SK-N-SH (cell line): Measurements from ENCODE around the gene CLDN6. TPM values are rescaled to one million over a fixed set of nuclear protein-coding genes. Genes with fewer than 3 reads are reported as not detected.

Source experiments
- CTCF ChIA-PET: fragments of 300-600, 350-600 bp; formaldehyde crosslinking; extraction: SDS; loops from one replicate; lab custom pipeline; 2021; lab: Yijun Ruan, JAX
- POLR2A ChIA-PET: fragments of 350-600 bp; sonication (Branson Sonifier 250); formaldehyde crosslinking; extraction: SDS; loops from one replicate; lab custom pipeline; 2020; ENCODE audit warnings: antibody characterized with exemption, inconsistent platforms; lab: Yijun Ruan, JAX
- DNase-seq: peaks from one replicate; pipeline ENCODE4 v3.0.0; 2012
- H2AFZ ChIP-seq: fragments of 200-600 bp; sonication (generic); 2 replicates; pipeline ENCODE4 v1.8.1; 2016; ENCODE audit warnings: antibody characterized with exemption, mild to moderate bottlenecking, low read depth
- H3F3A ChIP-seq: fragments of 200-600 bp; sonication (generic); replicated peaks from 2 replicates; pipeline ENCODE3; 2016; ENCODE audit warnings: antibody characterized with exemption, mild to moderate bottlenecking; ENCODE audit not compliant: insufficient read depth
- H3K27ac ChIP-seq, 2 experiments: fragments of 200-500 bp in 1 of 2; fragments of 200-600 bp in 1 of 2; sonication (Bioruptor generic) in 1 of 2; sonication (generic), shearing (Covaris generic) in 1 of 2; 2 replicates each; pipeline versions ENCODE4 v1.5.1 to v1.6.1; 2014 to 2016; ENCODE audit warnings: low read depth in 2 of 2, inconsistent platforms in 1 of 2, low read length in 1 of 2, mild to moderate bottlenecking in 1 of 2, mixed read lengths in 1 of 2
- H3K27me3 ChIP-seq: fragments of 200-600 bp; sonication (generic), shearing (Covaris generic); 2 replicates; pipeline ENCODE4 v1.6.1; 2016; ENCODE audit warnings: mixed run types; ENCODE audit not compliant: insufficient read depth
- H3K36me3 ChIP-seq, 2 experiments: fragments of 200-500 bp in 1 of 2; fragments of 200-600 bp in 1 of 2; sonication (Bioruptor generic) in 1 of 2; sonication (generic) in 1 of 2; replicated peaks in 1 of 2; 2 replicates each; pipeline versions ENCODE3 to v1.5.1; 2014 to 2016; ENCODE audit warnings: low read length in 1 of 2, mild to moderate bottlenecking in 1 of 2; ENCODE audit not compliant: insufficient read depth in 2 of 2, control insufficient read depth in 1 of 2
- H3K4me1 ChIP-seq, 2 experiments: fragments of 200-500 bp in 1 of 2; fragments of 200-600 bp in 1 of 2; sonication (Bioruptor generic) in 1 of 2; sonication (generic), shearing (Covaris generic) in 1 of 2; 2 replicates each; pipeline versions ENCODE4 v1.5.1 to v1.6.1; 2014 to 2016; ENCODE audit warnings: low read depth in 1 of 2, low read length in 1 of 2, mixed run types in 1 of 2; ENCODE audit not compliant: insufficient read depth in 2 of 2, control insufficient read depth in 1 of 2
- H3K4me2 ChIP-seq: fragments of 200-600 bp; sonication (generic), shearing (Covaris generic); 2 replicates; pipeline ENCODE4 v1.6.1; 2017; ENCODE audit warnings: mixed run types
- H3K4me3 ChIP-seq, 2 experiments: fragments of 200-500 bp in 1 of 2; fragments of 200-600 bp in 1 of 2; sonication (Bioruptor generic) in 1 of 2; sonication (generic), shearing (Covaris generic) in 1 of 2; 2 replicates each; pipeline versions ENCODE4 v1.5.1 to v1.8.1; 2014 to 2016; ENCODE audit warnings: low read depth in 2 of 2, inconsistent platforms in 1 of 2, low read length in 1 of 2, mild to moderate bottlenecking in 1 of 2, mixed read lengths in 1 of 2, moderate library complexity in 1 of 2
- H3K79me2 ChIP-seq: fragments of 200-600 bp; sonication (generic); 2 replicates; pipeline ENCODE4 v1.8.1; 2017; ENCODE audit warnings: mild to moderate bottlenecking; ENCODE audit not compliant: insufficient read depth
- H3K9ac ChIP-seq: fragments of 200-600 bp; sonication (generic); 2 replicates; pipeline ENCODE4 v1.6.1; 2017; ENCODE audit warnings: mixed run types
- H3K9me2 ChIP-seq: fragments of 200-600 bp; sonication (generic); 2 replicates; pipeline ENCODE4 v1.6.1; 2017; ENCODE audit warnings: mixed run types
- H3K9me3 ChIP-seq: fragments of 200-600 bp; sonication (generic); 2 replicates; pipeline ENCODE4 v1.6.1; 2017; ENCODE audit warnings: mixed run types, mild to moderate bottlenecking, moderate library complexity
- H4K20me1 ChIP-seq: fragments of 200-600 bp; sonication (generic); 2 replicates; pipeline ENCODE4 v1.6.1; 2017; ENCODE audit warnings: mild to moderate bottlenecking, mixed run types; ENCODE audit not compliant: insufficient read depth
- CHD2 ChIP-seq: fragments of 150-350 bp; IDR thresholded peaks from 2 replicates; pipeline ENCODE4 v1.6.1; 2018; ENCODE audit warnings: low read length; ENCODE audit not compliant: partially characterized antibody
- EP300 ChIP-seq, 2 experiments: IDR thresholded peaks; 2 replicates each; pipeline versions ENCODE4 v1.4.0 to v1.6.1; 2012; ENCODE audit warnings: borderline replicate concordance in 1 of 2, low read depth in 1 of 2, low read length in 1 of 2
- EZH2phosphoT487 ChIP-seq: fragments of 200-600 bp; sonication (generic); IDR thresholded peaks from 2 replicates; pipeline ENCODE4 v1.6.1; 2017; ENCODE audit warnings: low read depth, mixed run types, mild to moderate bottlenecking, antibody characterized with exemption, moderate library complexity, borderline replicate concordance
- FOSL2 ChIP-seq: IDR thresholded peaks from 2 replicates; pipeline ENCODE4 v1.4.0; 2012; ENCODE audit warnings: low read depth, mild to moderate bottlenecking, moderate library complexity, borderline replicate concordance
- FOXJ3 ChIP-seq: sonication (generic); formaldehyde crosslinking; IDR thresholded peaks from 2 replicates; pipeline ENCODE4 v1.5.1; 2020; ENCODE audit warnings: mild to moderate bottlenecking, missing genetic modification reagents
- GABPA ChIP-seq: IDR thresholded peaks from 2 replicates; pipeline ENCODE4 v1.4.0; 2012; ENCODE audit warnings: low read depth, mild to moderate bottlenecking
- IRF3 ChIP-seq: fragments of 150-350 bp; IDR thresholded peaks from 2 replicates; pipeline ENCODE4 v1.6.1; 2016; ENCODE audit warnings: mild to moderate bottlenecking, low read depth, low read length
- MAX ChIP-seq: IDR thresholded peaks from 2 replicates; pipeline ENCODE4 v1.4.0; 2012; ENCODE audit warnings: low read depth
- MEF2A ChIP-seq: IDR thresholded peaks from 2 replicates; pipeline ENCODE4 v1.4.0; 2012; ENCODE audit warnings: low read depth, borderline replicate concordance
- NFIC ChIP-seq: IDR thresholded peaks from 2 replicates; pipeline ENCODE4 v1.4.0; 2012; ENCODE audit warnings: borderline replicate concordance
- NRF1 ChIP-seq: IDR thresholded peaks from 2 replicates; pipeline ENCODE4 v1.6.1; 2012; ENCODE audit warnings: low read depth, mild to moderate bottlenecking, low read length
- POLR2AphosphoS5 ChIP-seq: IDR thresholded peaks from 2 replicates; pipeline ENCODE4 v1.6.1; 2012; ENCODE audit warnings: low read depth, low read length
- RAD21 ChIP-seq: IDR thresholded peaks from 2 replicates; pipeline ENCODE4 v1.6.1; 2012; ENCODE audit warnings: mild to moderate bottlenecking, low read length
- RXRA ChIP-seq: IDR thresholded peaks from 2 replicates; pipeline ENCODE4 v1.4.0; 2012; ENCODE audit warnings: low read depth, mild to moderate bottlenecking, borderline replicate concordance
- SIN3A ChIP-seq: IDR thresholded peaks from 2 replicates; pipeline ENCODE4 v1.6.1; 2012; ENCODE audit warnings: low read depth, mild to moderate bottlenecking, low read length, moderate library complexity, borderline replicate concordance
- SMC3 ChIP-seq: IDR thresholded peaks from 2 replicates; pipeline ENCODE4 v1.6.1; 2012; ENCODE audit warnings: low read depth, low read length, improper control_type of control experiment
- TAF1 ChIP-seq: IDR thresholded peaks from 2 replicates; pipeline ENCODE4 v1.6.1; 2012; ENCODE audit warnings: low read depth, mild to moderate bottlenecking, low read length, moderate library complexity, borderline replicate concordance
- TEAD4 ChIP-seq: IDR thresholded peaks from 2 replicates; pipeline ENCODE4 v1.4.0; 2012; ENCODE audit warnings: mild to moderate bottlenecking, borderline replicate concordance; ENCODE audit not compliant: insufficient read depth
- YY1 ChIP-seq: IDR thresholded peaks from 2 replicates; pipeline ENCODE4 v1.4.0; 2012; ENCODE audit warnings: low read depth, mild to moderate bottlenecking
- ZBTB33 ChIP-seq: IDR thresholded peaks from 2 replicates; pipeline ENCODE4 v1.4.0; 2012; ENCODE audit warnings: low read depth, borderline replicate concordance
- WGBS: methylation state at CpG from one replicate; pipeline ENCODE4 v1.1.6; 2017; ENCODE audit warnings: low lambda C conversion rate; 5-methylcytosine and 5-hydroxymethylcytosine counted together
- polyA plus RNA-seq, 3 experiments: library from polyadenylated mRNA; depleted of rRNA; stranded (reverse); fragments of >200 nt; gene quantifications; 2 replicates each; pipeline ENCODE4 v1.2.3, GENCODE V29; 2012
- TF ChIP-seq, protein P1 (sequence below): IDR thresholded peaks from 2 replicates; pipeline ENCODE4 v1.4.0; 2012; ENCODE audit warnings: low read depth, borderline replicate concordance

Gene CLDN6
- polyA plus RNA-seq, 1 of the 3 experiments (the other 2 are of a cell fraction): 0.20 TPM

- no peak for DNase-seq
- no peaks in the 10 kb centered on the region for H3K9me3 ChIP-seq
- no peaks in the 10 kb centered on the region for H3K27me3 ChIP-seq
- H3K79me2 ChIP-seq: no peaks in the 10 kb centered on the region
- H3K27ac ChIP-seq: no peak within 1 kb of the TSS
- no peaks in the 10 kb centered on the region for H4K20me1 ChIP-seq
- ChIA-PET POLR2A (no interaction called here), CTCF (interaction anchor here (1.0 to 1.5 kb wide), 3 partner anchors 8 to 19 kb away, joined by 3 to 5 read pairs (median 4); no protein-coding TSS in a partner anchor)
- H3K4me3 ChIP-seq: no peak within 1 kb of the TSS
- no peaks in the 10 kb centered on the region for H3K9me2 ChIP-seq
- no peaks in the 10 kb centered on the region for H3K36me3 ChIP-seq
- H2AFZ ChIP-seq: no peak within 1 kb of the TSS
- no peaks in the 10 kb centered on the region for H3F3A ChIP-seq
- peaks cover 0 to 1% of the 10 kb centered on the region in 2 experiments; a peak in 1 of 4 replicates for H3K4me1 ChIP-seq
- TF ChIP-seq FOSL2: no peak
- TF ChIP-seq GABPA: no peak
- no peak for TF ChIP-seq MAX
- no peak for TF ChIP-seq POLR2AphosphoS5
- TF ChIP-seq, protein P1, sequence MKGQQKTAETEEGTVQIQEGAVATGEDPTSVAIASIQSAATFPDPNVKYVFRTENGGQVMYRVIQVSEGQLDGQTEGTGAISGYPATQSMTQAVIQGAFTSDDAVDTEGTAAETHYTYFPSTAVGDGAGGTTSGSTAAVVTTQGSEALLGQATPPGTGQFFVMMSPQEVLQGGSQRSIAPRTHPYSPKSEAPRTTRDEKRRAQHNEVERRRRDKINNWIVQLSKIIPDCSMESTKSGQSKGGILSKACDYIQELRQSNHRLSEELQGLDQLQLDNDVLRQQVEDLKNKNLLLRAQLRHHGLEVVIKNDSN: no peak
- TF ChIP-seq TAF1: no peak
- TF ChIP-seq SMC3: no peak
- no peak within 1 kb of the TSS for H3K9ac ChIP-seq
- 74% methylated on average over 15 of the region's 27 CpGs for WGBS
- no peak within 1 kb of the TSS for H3K4me2 ChIP-seq
These were observed 5.1 kb downstream of the CLDN6 start, which contains the start of gene CLDN9 for GRCh38 chr16:3012828-3013420. CLDN9 (plus strand) TSS chr16:3012923; CDS start chr16:3013363, 440 bp downstream.

GRCh38 chr16:3012246-3012645, 5.7 kb downstream of the CLDN6 start:
- H3K79me2 ChIP-seq: no peaks in the 10 kb centered on the region
- no peaks in the 10 kb centered on the region for H3K4me1 ChIP-seq
- ChIA-PET POLR2A (no interaction called here), CTCF (interaction anchor here (0.6 to 1.5 kb wide), 4 partner anchors 9 to 20 kb away, joined by 3 to 5 read pairs (median 4); no protein-coding TSS in a partner anchor)
- no peaks in the 10 kb centered on the region for H3K9me2 ChIP-seq
- H3K4me3 ChIP-seq: no peak overlapping the region
- H3K27me3 ChIP-seq: no peaks in the 10 kb centered on the region
- no peak for DNase-seq
- H4K20me1 ChIP-seq: no peaks in the 10 kb centered on the region
- H3K9me3 ChIP-seq: no peaks in the 10 kb centered on the region
- H3K9ac ChIP-seq: no peak overlapping the region
- no peak overlapping the region for H2AFZ ChIP-seq
- H3K36me3 ChIP-seq: no peaks in the 10 kb centered on the region
- no peak for TF ChIP-seq SIN3A
- TF ChIP-seq RAD21: no peak
- TF ChIP-seq MEF2A: no peak
- TF ChIP-seq RXRA: no peak
- TF ChIP-seq YY1: no peak
- TF ChIP-seq FOXJ3 (CRISPR knock-in tag): no peak
- TF ChIP-seq TAF1: no peak
- TF ChIP-seq EP300 (IDR thresholded peaks at IDR 0.05; ENCODE audit: borderline replicate concordance in 1 of 2, low read depth in 1 of 2, low read length in 1 of 2): no peak
- TF ChIP-seq EZH2phosphoT487: no peak
- no peak for TF ChIP-seq SMC3
- no peak for TF ChIP-seq POLR2AphosphoS5
- no peak for TF ChIP-seq FOSL2
- TF ChIP-seq IRF3: no peak
- TF ChIP-seq CHD2: no peak
- TF ChIP-seq ZBTB33: no peak
- TF ChIP-seq NRF1: no peak
- TF ChIP-seq TEAD4: no peak
- TF ChIP-seq NFIC: no peak
- H3F3A ChIP-seq: no peaks in the 10 kb centered on the region
- WGBS: 68% methylated on average over 13 of the region's 19 CpGs
- no peak overlapping the region for H3K4me2 ChIP-seq
- no peak overlapping the region for H3K27ac ChIP-seq
